Islet precursor cell (in vitro differentiated cells): ENCODE results near the gene KIF5B.
"Not testable (repeated sequence)": the region's sequence is repeated elsewhere in the genome, so short reads cannot be mapped to it uniquely, and the experiment has no call there.

Source experiments
- DNase-seq: peaks from one replicate; pipeline ENCODE4 v3.0.0-alpha.2; 2018

KIF5B gene

DNA sequence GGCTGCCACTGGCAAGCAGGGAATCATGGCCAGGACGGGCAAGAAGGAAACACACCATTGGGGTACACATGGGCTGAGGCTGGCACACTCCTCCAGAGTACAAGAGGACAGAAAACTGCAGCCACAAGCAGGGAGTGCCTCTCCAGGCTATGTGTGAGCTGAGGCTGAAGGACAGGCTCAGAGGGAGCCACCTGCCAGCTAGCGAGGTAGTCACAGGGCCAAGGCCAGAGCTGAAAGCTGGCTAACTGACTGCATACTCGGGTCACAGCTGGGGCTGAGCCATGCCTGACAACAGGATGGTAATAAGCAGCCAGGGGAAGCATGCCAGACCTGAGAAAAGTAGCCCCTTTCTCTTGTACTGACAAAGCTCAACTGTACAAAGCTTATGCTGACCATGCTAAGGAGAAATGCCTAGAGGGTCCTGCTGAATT is 52.0 kb downstream of the KIF5B start:
- peak; percentile 83 for DNase-seq

DNA sequence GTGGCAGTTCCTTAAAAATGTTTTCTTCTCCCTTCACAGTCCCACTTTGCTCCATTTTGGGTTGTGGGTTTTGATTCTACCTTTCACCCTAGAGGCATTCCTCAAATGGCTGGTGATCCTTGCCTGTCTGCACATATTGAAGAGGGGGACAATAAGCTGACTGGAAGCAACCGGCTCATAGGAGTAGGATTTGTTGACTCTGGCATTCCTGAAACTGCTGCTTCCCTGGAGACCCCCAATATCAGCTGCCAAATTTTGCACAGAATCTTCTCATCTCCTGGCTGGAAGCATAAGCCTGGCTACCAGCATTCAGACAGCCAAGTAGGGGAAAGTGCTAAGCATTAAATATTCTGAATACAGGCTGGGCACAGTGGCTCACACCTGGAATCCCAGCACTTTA is 53.7 kb downstream of the KIF5B start:
- DNase-seq = no peak

DNA sequence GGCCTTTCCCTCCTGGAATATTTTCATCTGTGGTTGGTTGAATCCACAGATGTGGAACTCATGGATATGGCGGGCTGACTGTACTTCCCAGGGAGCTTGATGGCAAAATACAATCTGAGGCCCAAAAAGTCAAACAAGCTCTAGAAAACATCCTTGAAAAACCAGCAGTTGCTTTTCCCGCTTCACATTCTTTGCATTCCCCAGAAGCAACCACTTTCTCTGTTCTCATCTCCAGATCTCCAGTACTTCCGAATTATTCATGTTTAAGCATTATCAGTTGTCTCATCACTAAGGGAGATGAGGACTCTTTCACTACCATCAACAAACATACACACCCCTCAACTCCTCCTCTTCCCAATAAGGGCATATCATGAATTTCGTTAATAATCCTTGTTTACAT is 55.3 kb downstream of the KIF5B start:
- no peak for DNase-seq

DNA sequence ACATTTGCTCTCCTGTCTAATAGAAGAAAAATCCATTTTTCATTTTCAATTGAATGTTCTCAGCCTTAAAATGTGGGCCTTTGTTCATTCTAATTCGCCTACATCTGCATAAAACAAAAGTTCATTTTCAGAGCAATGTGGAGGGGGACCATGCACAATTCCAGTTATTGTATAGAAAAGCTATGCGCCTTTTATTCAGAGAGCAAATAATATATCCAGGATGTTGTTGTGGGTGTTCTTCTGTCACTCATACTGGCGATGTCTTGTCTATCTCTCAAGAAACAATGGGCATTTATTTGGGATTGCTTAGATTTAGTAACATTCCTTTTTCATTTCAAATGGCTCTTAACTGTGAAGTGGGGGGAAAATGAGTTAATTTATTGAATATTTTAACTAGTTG is 56.4 kb downstream of the KIF5B start:
- no peak for DNase-seq

DNA sequence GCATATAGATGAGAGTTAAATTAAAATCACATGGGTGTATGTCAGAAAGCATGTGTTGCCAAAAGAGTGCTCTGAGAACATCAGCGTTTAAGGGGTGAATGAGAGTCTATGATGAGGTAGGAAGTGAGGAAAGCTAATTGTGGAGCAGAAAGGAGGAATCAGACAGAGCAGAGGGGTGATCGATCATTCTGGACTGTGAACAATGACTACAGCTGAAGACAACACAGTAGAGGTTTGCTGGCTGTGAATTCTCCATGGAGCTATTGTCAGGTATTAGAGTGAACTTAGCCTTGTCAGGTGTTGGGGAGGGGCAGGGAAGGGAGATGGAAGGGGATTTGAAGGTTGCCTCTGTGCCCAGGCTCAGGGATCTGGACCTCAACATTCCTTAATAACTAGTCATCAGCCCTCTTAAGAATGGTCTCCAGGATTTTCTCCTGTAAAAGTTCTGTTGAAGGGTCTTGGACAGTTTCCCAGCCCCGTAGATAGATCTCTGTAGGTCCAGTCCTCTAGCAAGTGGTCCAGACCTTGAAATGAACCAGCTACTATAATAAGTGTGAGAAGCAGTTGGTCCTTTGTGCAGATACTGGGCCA is 57.1 kb downstream of the KIF5B start:
- peak; percentile 63 for DNase-seq

DNA sequence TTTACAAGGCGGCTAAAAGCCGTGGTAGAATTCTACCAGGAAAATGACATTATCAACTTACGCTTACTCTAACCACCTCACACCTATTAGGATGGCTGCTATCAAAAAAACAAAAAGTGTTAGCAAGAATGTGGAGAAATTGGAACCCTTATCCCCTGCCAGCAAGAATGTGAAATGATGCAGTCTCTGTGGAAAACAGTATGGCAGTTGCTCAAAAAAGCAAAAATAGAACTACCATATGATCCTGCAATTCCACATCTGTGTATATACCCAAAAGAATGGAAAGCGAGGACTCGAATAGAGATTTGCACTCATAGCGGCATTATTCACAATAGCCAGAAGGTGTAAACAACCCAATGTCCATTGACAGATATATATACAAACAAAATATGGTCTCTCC is 61.3 kb downstream of the KIF5B start:
- no peak for DNase-seq

DNA sequence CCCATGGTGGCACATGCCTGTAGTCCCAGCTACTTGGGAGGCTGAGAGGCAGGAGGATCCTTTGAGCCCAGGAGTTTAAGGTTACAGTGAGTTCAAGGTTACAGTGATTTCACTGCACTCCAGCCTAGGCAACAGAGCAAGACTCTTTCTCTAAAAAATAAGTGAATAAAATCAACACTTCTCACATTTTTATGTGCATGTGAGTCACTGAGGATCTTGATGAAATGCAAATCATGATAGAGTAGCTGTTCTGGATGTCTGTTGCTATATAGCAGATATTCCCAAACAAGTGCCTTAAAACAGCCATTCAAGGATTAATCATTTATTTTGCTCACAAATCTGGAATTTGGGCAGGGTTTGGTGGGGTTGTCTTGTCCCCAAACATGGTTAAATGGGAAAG is 65.3 kb downstream of the KIF5B start:
- no peak for DNase-seq

DNA sequence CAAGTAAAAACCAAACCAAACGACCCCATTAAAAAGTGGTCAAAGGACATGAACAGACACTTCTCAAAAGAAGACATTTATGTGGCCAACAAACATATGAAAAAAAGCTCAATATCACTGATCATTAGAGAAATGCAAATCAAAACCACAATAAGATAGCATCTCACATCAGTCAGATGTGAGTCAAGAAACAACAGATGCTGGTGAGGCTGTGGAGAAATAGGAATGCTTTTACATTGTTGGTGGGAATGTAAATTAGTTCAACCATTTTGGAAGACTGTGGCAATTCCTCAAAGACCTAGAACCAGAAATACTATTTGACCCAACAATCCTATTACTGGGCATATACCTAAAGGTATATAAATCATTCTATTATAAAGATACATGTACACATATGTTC is 68.4 kb downstream of the KIF5B start:
- not testable (repeated sequence) for DNase-seq

DNA sequence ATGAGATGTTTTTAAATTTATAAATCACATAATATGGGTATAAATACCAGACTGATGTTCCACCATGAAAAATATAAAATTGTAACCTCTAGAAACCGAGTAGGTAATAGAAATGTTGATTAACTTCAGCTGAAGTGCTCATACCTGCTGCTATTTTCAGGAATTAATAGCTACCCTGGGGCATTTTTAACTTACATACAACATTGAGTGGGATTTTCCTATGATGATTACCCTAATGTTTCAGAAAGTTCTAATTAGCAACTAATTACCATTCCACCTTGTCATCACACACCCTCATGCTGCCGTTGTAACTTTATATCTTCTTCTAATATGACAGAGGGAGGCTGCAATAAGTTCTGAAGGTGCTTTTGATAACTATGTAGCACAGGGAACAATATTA is 74.1 kb downstream of the KIF5B start:
- DNase-seq = no peak

DNA sequence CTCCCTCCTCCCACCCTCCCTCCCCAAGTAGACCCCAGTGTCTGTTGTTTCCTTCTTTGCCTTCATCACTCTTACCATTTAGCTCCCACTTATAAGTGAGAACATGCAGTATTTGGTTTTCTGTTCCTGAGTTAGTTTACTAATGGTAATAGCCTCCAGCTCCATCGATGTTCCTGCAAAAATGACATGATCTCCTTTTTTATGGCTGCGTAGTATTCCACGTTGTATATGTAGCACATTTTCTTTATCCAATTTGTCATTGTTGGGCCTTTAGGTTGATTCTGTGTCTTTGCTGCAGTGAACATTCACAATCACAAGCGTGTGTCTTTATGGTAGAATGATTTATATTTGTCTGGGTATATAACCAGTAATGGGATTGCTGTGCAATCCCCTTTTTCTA is 75.8 kb downstream of the KIF5B start:
- no peak for DNase-seq

DNA sequence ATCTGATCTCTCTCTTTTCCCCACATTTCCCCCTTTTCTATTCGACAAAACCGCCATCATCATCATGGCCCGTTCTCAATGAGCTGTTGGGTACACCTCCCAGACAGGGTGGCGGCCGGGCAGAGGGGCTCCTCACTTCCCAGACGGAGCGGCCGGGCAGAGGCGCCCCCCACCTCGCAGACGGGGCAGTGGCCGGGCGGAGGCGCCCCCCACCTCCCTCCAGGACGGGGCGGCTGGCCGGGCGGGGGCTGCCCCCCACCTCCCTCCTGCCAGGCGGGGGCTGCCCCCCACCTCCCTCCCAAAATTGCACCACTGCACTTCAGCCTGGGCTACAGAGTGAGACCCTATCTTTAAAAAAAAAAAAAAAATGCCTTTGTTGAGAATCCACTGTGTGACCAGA is 77.2 kb downstream of the KIF5B start:
- DNase-seq = not testable (repeated sequence)

DNA sequence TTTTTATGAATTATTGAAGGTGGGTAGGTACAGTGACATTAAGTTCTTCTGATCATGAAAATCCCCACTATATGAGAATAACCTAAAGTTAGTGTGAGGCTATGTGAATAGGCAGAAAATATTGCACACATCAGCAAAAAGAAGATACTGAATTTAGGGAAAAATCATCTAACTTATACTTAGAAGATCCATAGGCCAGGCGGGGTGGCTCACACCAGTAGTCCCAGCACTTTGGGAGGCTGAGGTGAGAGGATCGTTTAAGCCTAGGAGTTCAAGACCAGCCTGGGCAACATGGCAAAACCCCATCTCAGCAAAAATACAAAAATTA is 78.1 kb downstream of the KIF5B start:
- DNase-seq = no peak

DNA sequence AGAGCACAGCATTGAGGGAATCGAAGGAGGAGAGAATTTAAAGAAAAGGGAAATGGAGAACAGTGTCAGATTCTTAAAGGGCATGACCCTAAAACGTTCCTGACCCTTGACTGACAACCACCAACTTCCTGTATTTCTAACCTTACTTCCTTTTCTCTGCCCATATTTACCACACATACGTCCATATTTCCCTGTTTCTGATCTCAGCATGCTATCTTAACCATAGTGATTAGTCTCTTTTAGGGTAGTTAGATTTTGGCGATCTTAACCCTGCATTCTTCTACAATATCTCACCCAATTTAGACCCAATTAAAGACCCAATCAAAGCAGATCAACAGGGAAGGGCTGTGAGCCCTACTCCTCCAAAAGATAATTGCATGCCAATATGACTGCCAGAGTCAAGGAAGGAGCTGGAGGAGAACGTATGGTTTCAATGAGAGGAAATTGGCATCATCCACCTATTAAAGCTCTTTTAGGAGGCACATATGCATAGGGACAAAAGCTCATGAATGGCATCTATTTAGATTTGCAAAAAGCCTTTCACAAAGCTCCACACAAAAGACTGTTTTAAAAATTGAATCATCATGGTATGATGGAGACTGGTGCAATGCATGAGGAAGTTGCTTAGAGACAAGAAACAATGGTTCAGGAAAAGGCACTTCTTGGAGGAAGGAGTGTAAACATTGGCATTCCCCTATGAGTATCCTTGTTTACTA is 78.6 kb downstream of the KIF5B start:
- no peak for DNase-seq

DNA sequence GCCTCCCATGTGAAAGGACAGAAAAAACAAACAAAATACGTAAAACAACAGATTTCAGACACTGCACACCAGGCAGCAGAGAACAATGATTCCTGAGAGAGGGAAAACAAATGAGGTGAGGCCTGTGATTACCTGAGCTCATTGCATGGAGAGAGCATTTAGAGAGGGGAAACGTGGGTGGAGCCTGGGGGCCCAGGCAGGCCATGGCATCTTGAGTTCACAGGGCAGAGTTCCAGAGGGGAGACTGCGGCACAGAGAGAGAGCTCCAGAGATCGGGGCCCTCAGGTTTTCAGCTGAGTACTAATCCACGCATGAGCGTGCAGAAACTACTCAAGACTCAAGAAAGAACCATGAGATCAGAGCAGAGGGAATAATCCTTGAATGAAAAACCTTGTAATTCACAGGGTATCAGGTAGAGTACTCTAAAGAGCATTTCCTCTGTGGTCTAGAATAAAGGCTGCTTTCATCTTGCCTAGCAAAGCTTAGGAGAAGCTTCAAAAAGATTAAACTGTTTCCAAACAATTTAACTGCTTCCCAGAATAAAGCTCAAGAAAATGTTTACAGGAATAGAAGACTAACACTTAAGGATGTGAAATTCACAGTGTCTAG is 81.0 kb downstream of the KIF5B start:
- DNase-seq = no peak

DNA sequence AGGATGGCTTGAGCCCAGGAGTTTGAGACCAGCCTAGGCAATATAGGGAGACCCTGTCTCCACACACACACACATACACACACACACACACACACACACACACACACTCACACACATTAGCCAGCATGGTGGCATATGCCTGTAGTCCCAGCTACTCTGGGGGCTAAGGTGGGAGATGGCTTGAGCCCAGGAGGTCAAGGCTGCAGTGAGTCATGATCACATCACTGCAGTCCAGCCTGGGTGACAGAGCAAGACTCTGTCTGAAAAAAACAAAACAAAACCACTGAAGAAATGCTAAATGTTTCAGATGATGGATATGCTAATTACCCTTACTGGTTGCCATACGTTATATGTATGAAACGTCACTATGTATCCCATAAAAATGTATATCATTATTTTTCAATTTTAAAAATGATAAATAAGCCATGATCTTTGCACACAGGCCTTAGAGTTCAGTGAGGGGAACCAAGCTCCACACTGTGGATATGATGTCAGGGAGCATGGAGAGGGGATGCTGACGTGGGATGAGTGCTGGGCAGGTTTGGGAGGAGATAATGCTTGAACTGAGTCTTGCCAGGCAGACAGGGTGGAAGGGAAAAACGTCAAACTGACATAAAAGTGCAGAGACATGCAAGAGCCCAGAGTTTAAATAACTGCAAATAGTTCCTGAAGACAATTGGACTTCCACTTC is 81.6 kb downstream of the KIF5B start:
- no peak for DNase-seq

DNA sequence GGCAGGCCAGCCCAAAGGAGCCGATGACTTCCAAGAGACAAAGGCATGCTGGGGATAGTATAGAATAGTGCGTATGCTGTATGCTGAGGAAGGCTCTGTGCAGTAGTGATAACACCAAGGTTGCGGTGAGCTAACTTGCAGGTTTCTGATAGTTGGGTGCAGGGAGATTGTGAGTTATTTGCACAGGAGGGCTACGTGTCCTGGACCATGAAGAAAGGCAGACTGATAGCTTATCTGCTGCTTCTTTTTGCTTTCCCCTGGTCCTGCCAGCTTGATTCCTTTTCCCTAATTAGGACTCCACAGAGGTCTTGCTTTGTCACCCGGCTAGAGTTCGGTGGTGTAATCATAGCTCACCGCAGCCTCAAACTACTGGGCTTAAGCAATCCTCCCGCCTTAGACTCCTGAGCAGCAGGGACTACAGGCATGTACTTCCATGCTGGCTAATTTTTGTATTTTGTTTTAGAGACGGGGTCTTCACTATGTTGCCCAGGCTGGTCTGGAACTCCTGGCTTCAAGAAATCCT is 83.6 kb downstream of the KIF5B start:
- DNase-seq = no peak

DNA sequence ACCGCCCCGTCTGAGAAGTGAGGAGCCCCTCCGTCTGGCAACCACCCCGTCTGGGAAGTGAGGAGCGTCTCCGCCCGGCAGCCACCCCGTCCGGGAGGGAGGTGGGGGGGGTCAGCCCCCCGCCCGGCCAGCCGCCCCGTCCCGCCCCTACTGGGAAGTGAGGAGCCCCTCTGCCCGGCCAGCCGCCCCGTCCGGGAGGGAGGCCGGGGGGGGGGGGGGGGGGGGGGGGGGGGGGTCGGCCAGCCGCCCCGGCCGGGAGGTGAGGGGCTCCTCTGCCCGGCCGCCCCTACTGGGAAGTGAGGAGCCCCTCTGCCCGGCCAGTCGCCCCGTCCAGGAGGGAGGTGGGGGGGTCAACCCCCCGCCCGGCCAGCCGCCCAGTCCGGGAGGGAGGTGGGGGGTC is 86.4 kb downstream of the KIF5B start:
- DNase-seq = not testable (repeated sequence)

DNA sequence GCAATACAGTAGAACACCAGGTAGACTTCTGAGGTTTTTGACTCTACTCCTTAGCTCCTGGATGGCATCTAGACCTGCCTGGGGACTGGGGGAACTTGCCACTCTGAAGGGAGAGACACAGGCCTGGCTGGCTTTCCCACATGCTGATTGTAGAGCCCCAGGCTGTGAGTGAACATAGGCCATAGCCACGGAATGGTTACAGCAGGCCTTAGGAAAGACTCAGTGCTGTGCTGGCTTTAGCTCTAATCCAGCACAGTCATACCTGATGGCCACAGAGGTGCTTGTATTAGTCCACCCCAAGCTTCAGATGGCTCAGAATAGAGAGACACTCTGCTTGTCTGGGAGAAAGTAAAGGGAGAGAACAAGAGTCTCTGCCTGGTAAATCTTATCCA is 92.6 kb downstream of the KIF5B start:
- DNase-seq = peak; percentile 79

DNA sequence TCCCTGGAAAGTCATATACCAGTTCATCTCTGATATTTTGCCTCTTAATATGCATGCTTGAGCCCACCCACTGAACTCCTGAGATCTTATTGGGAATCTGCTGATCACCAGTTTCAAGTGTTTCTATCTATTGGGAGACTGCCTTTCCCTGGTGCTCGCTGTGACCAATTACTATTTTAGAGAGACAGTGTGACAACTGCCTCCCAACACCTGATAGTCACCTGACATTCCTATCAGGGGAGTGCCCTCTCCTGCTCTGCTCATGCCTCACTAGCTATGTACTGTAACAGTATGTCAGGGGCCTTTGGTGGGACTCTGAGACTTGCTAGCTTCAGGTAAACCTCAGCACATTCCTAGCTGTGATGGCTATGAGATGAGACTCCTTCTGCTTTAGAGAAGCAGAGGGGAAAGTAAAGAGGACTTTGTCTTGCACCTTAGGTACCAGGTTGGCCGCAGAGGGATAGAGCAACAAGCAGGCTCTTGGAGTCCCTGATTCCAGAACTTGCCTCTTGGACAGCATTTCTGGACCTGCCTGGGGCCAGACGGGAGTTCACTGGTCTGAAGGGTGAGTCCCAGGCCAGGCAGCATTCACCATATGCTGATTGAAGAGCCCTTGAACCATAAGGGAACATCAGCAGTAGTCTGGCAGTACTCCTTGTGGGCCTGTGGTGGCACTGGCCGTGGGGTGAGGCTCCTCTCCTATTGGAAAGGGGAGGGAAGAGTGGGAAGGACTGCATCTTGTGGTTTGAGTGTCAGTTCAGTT is 93.2 kb downstream of the KIF5B start:
- peak; percentile 62 for DNase-seq

DNA sequence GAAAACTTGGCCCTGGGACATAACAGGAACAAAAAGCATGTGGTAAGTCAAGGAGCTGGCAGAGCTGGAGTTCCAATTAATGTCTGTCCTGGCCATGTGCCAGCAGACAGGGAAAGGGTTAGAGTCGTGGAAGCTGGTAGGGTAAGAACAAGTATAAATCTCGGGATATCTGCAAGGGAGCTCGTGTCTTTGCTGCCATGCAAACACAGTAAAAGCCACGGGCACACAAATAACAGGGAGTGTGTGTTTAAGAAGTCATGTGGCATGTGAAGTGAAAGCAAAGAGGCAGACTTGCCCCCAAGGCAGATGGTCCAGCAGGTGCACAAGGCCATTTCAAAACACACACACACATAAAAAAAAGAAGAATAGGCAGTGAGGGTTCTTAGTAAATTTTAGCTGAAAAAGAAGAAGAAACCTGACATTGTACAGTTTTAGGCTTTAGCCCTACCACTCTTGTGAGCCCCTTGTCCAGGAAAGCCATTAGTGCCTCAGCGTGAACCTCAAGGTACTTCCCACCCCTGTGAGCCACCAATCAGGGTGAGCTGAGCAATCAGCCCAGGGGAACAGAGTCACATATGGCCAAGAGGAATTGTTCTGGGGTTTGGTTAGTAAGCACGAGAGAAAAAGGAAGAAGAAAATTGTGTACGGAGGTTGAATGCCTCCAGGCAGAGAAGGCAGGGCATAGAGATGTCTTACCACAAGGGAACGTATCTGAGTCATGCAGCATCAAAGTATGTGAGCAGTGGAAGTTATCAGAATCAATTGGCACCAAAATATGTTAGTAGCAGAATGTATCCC is 94.7 kb downstream of the KIF5B start:
- DNase-seq = peak; percentile 58

DNA sequence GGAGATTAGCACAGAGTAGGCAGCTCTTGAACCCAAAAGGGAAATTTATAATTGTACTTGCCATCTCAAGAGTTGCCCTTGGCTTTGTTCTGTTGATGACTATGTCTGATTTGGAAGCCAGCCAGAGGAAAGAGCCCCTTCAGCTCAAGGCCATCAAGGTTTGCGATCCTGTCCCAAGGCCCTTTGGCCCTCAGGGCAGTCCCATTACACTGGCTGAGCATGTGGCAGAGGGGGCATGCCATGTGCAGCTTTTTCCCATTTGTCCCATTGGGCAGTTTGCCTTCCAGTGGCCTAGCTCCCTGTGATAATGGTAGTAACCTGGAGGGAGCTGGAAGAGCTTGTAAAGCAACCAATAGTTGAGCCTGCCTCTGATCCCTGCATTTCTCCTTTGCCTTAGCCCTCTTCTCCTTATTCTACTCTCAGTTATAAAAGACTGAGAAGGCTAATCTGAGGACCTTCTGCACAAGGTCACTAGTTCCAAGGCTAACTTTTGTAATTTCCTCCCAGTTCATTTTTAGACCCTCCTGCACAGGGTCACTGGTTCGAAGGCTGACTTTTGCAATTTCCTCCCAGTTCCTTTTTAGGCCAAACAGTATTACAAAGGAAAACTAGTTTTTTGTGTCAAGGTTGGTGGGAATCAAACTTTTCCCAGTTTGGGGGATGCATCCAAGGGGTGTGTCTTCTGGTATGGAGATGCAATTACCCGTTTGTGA is 96.6 kb downstream of the KIF5B start:
- no peak for DNase-seq
